GM12878 (cell line): ENCODE measurements around the gene ZFP62.

Experiments
- CHD2 ChIP-seq: IDR thresholded peaks from 2 replicates; pipeline ENCODE4 v1.6.1; 2011; ENCODE audit warnings: low read depth, low read length, improper control_type of control experiment, borderline replicate concordance
- CTCF ChIP-seq, 3 experiments: IDR thresholded peaks in 2 of 3; conservative IDR thresholded peaks in 1 of 3; 2 replicates each; pipeline ENCODE4 v1.5.1; 2011; ENCODE audit warnings: low read depth in 3 of 3, low read length in 3 of 3, mild to moderate bottlenecking in 3 of 3, control low read depth in 2 of 3, moderate library complexity in 2 of 3, inconsistent platforms in 1 of 3, mixed read lengths in 1 of 3; ENCODE audit not compliant: control insufficient read depth in 2 of 3, insufficient read depth in 1 of 3; ENCODE audit errors: extremely low read depth in 1 of 3

- TF ChIP-seq CHD2 (no peak), CTCF (IDR thresholded peaks at IDR 0.05 in 2 of 3, conservative IDR thresholded peaks at IDR 0.05 in 1 of 3; ENCODE audit: control insufficient read depth in 2 of 3, extremely low read depth in 1 of 3, insufficient read depth in 1 of 3, low read depth in 3 of 3, low read length in 3 of 3) (no peak)
Observed at GRCh38 chr5:180816608-180817534, 44.2 kb downstream of the ZFP62 start.
